ENCODE data around the gene HOXD3.

HOXD3 gene

GRCh38 chr2:176178038-176178756, 21.1 kb downstream of the HOXD3 start:
- no peak for TF ChIP-seq CTCF (IDR thresholded peaks at IDR 0.05)
- Histone ChIP-seq H3K79me2 (no peaks in the 10 kb centered on the region), H3K9me3 (ENCODE audit: control insufficient read depth, low read length) (no peaks in the 10 kb centered on the region), H3K4me1 (no peaks in the 10 kb centered on the region), H3K36me3 (ENCODE audit: control insufficient read depth, insufficient read depth, low read length) (no peaks in the 10 kb centered on the region), H3K27me3 (ENCODE audit: control insufficient read depth, insufficient read depth, low read length) (peaks cover 14% of the 10 kb centered on the region), H3K27ac (no peak overlapping the region), H3K4me3 (ENCODE audit: low read depth, low read length) (peak overlapping the region; percentile 33), H3K4me2 (ENCODE audit: low read length) (peak overlapping the region; percentile 43), H3K9ac (no peak overlapping the region), H2AFZ (peak overlapping the region; percentile 10)

GRCh38 chr2:176178757-176179295, 21.7 kb downstream of the HOXD3 start:
- Histone ChIP-seq H3K4me2 (ENCODE audit: low read length) (no peak overlapping the region), H3K27ac (no peak overlapping the region), H3K9ac (no peak overlapping the region), H2AFZ (no peak overlapping the region), H3K4me3 (ENCODE audit: low read depth, low read length) (no peak overlapping the region), H3K27me3 (ENCODE audit: control insufficient read depth, insufficient read depth, low read length) (peaks cover 14% of the 10 kb centered on the region), H3K9me3 (ENCODE audit: control insufficient read depth, low read length) (no peaks in the 10 kb centered on the region), H3K79me2 (no peaks in the 10 kb centered on the region), H3K4me1 (no peaks in the 10 kb centered on the region), H3K36me3 (ENCODE audit: control insufficient read depth, insufficient read depth, low read length) (no peaks in the 10 kb centered on the region)
- no peak for TF ChIP-seq CTCF (IDR thresholded peaks at IDR 0.05)

- no peak overlapping the region for H3K9ac ChIP-seq
- H3K27me3 ChIP-seq (ENCODE audit: control insufficient read depth, insufficient read depth, low read length) = peaks cover 14% of the 10 kb centered on the region
- no peak overlapping the region for H3K4me2 ChIP-seq (ENCODE audit: low read length)
- H3K36me3 ChIP-seq (ENCODE audit: control insufficient read depth, insufficient read depth, low read length) = no peaks in the 10 kb centered on the region
- no peaks in the 10 kb centered on the region for H3K9me3 ChIP-seq (ENCODE audit: control insufficient read depth, low read length)
- no peak overlapping the region for H3K27ac ChIP-seq
- no peaks in the 10 kb centered on the region for H3K79me2 ChIP-seq
- TF ChIP-seq CTCF (IDR thresholded peaks at IDR 0.05) = no peak
- H3K4me1 ChIP-seq = no peaks in the 10 kb centered on the region
- no peak overlapping the region for H3K4me3 ChIP-seq (ENCODE audit: low read depth, low read length)
- H2AFZ ChIP-seq = no peak overlapping the region
Measured at GRCh38 chr2:176181551-176181950, 24.4 kb downstream of the HOXD3 start.

- no peaks in the 10 kb centered on the region for H3K9me3 ChIP-seq (ENCODE audit: control insufficient read depth, low read length)
- no peaks in the 10 kb centered on the region for H3K79me2 ChIP-seq
- H3K4me3 ChIP-seq (ENCODE audit: low read depth, low read length) = no peak overlapping the region
- H2AFZ ChIP-seq = no peak overlapping the region
- peaks cover under 1% of the 10 kb centered on the region for H3K4me1 ChIP-seq
- no peak for TF ChIP-seq CTCF (IDR thresholded peaks at IDR 0.05)
- H3K27me3 ChIP-seq (ENCODE audit: control insufficient read depth, insufficient read depth, low read length) = peaks cover 9% of the 10 kb centered on the region
- no peak overlapping the region for H3K4me2 ChIP-seq (ENCODE audit: low read length)
- H3K27ac ChIP-seq = no peak overlapping the region
- no peaks in the 10 kb centered on the region for H3K36me3 ChIP-seq (ENCODE audit: control insufficient read depth, insufficient read depth, low read length)
- no peak overlapping the region for H3K9ac ChIP-seq
Measured at GRCh38 chr2:176182671-176183070, 25.6 kb downstream of the HOXD3 start.

GRCh38 chr2:176184749-176185148, 27.6 kb downstream of the HOXD3 start:
- no peak overlapping the region for H3K9ac ChIP-seq
- TF ChIP-seq CTCF (IDR thresholded peaks at IDR 0.05) = no peak
- H3K27me3 ChIP-seq (ENCODE audit: control insufficient read depth, insufficient read depth, low read length) = peaks cover 12% of the 10 kb centered on the region

More at GRCh38 chr2:176184749-176185148, 27.6 kb downstream of the HOXD3 start:
- H3K4me3 ChIP-seq (ENCODE audit: low read depth, low read length) = no peak overlapping the region
- no peak overlapping the region for H3K27ac ChIP-seq
- H3K4me2 ChIP-seq (ENCODE audit: low read length) = no peak overlapping the region
- H3K79me2 ChIP-seq = no peaks in the 10 kb centered on the region
- H3K4me1 ChIP-seq = peaks cover 3% of the 10 kb centered on the region
- no peaks in the 10 kb centered on the region for H3K9me3 ChIP-seq (ENCODE audit: control insufficient read depth, low read length)
- no peak overlapping the region for H2AFZ ChIP-seq
- no peaks in the 10 kb centered on the region for H3K36me3 ChIP-seq (ENCODE audit: control insufficient read depth, insufficient read depth, low read length)
